Hepatic stellate cell (primary cell): ENCODE data around the gene CEACAM20.
A peak's percentile ranks its signal among the peaks of the same experiment; 100 is the strongest.
"Not testable (repeated sequence)": the region's sequence is repeated elsewhere in the genome, so short reads cannot be mapped to it uniquely, and the experiment has no call there.

Experiments used
- DNase-seq: peaks from one replicate; pipeline ENCODE4 v3.0.0; 2011; ENCODE audit warnings: low spot score

The CEACAM20 gene

DNA sequence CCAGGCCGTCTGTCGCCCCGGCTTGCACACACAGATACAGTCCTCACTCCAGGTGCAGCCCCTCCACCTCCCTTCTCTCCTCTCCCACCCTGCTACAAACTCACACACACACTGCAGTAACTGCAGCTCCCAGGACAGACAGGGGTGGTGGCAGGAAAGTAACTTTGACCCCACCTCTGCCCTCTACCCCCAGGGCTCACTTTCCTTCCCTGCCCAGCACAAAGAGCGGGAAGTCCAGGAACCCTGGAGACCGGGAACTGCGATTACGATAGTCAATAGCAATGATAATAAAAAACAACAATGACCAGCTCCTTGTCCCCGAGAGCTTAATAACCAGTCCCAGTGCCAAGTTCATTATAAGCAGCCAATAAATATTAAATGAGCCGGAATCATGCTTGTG is at the start of gene CEACAM20:
TSS of gene CEACAM20 (minus strand) at position 140 of the 400 bp plus-strand sequence. CDS start 166 bp downstream, outside the sequence.
- no peak for DNase-seq

DNA sequence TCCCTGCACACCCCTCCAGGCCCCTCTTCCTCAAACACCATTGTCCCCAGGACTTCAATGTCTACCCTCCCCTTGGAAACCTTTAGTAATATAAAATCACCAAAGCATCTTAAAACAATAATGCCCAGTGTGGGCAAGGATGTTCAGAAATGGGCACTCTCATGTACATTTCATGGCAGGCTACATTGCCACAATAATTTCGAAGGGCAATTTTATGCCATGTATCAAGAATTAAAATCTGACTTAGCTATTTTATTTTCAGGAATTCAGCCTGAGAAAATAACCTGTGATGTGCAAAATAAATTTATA is 48.0 kb upstream of the CEACAM20 start:
- DNase-seq: no peak

DNA sequence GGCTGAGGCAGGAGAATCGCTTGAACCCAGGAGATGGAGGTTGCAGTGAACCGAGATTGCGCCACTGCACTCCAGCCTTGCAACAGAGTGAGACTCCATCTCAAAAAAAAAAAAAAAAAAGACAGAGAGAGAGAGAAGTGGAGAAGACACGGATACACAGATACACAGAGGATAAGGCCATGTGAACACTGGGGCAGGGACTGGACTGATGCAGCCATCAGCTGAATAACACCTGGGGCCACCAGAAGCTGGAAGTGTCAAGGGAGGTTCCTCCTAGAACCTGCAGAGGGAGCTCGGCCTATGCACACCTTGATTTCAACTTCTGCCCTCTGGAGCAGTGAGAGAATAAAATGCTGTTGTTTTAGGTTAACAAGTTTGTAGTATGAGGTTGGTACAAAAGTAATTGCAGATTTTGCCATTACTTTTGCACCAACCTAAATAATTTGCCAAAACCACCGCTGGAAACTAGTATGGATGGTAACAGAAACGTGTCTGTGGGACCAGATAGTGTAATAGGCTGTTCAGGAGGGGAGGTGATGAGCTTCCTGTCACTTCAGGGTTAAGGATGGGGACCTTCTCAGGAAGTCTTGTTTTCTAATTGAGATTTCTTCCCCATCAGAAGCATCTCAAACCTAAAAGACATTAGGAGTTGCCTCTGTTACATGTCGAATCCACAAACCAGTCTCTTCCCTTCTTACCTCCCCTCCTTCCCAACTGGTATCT is 47.5 kb upstream of the CEACAM20 start:
- no peak for DNase-seq

DNA sequence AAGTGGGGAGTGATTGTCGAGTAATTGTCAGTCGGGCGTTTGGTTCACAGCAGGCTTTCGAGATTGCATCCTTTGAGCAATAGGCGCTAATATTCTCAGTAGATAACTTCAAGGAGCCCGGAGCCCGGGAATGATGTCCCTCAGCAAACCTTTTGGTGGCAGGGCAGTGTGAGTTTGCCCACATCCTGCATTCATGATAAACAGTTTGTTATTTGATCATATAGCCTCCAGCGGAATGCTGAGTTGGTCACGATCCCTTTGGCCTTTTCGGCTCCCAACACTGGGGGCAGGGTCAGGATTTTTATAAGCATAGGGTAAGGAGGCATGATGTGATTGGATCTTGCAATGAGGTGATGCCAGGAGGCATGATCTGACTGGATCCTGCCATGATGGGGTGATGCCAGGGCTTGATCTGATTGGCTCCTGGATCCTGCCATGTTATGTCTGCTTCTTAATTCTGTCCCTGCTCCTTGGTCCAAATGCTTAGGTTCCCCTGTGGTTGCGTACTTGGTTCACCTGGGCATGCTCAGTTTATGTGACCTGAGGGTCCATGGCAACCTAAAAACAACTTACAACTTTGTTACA is 45.7 kb upstream of the CEACAM20 start:
- no peak for DNase-seq

DNA sequence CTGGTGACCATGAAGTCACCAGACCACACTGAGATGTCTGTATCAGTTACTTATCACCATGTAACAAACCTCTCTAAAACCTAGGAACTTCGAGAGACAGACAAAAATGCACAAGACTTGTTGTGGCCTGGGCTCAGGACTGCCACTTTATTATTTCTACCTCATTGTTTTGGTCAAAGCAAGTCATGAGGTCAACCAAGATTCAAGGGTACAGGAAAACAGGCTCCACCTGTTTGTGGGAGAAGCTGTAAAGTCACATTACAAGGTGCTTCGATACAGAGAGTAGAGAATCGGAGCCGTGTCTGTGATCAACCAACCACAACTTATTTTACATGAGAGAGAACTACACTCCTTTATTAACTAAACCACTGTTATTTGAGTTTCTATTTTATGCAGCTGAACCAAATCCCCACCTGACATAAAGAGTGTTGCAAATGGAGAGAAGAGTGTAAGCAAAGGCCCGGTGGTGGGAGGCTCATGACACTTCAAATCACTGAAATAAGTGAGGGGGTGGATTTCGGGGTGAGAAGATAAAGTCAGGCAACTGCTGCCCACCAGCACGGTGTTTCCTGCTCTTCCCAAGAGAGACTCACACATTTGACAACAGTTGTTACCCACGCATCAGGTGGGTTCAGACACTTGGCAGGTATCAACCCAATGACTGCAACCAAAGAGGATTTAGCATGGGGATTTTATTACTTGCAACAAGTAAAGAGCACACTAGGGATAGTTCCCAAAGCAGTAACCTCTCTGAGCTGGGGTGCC is 44.9 kb upstream of the CEACAM20 start:
- DNase-seq: no peak

DNA sequence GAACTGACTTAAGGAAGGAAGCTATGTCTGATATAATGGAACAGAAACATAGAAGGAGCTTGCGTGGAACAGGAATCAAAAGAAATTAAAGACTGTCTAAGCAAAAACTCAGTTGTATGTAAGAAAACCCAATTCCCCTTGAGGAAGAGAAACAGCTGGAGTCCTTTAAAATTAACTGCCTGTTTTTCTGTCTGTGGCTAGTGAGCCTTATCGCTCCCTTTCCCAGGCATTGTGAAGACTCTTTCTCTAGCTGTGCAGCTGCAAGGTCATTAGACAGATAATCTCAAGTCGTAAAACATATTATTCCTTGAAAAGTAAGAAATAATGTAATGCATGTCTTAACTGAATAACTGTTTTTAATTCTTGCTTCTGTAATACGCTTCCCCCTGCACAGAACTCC is 44.2 kb upstream of the CEACAM20 start:
- DNase-seq: no peak

DNA sequence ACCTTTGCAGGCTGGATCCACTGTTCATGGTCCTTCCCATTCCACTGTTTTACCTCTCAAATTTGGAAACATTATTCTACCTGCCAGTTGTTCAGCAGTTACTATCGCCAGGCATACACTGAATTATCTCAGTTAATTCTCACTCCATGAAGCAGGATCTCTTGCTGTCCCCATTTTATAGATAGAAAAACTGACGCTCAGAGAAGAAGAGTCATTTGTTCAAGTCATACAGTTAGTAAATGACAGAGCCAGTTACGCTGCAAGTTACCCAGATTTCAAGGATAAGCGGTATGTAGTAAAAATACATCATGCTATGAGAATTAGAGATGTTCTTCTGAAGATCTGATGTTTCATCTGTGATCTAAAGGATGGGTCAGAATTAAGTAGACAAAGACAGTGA is 43.7 kb upstream of the CEACAM20 start:
- DNase-seq: no peak

DNA sequence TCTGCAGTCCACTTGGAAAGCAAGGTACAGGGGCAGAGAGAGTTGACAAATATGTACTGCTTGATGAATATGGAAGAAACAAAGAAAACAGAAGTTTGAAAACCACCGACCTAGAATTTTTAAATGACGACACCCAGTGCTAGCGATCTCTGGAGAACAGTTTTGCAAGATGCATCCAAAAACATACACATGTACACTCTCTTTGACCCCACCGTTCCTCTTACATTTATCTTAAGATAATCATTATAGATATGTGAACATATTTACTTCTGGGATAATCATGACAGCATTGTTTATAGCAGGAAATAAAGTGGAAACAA is 43.1 kb upstream of the CEACAM20 start:
- no peak for DNase-seq

DNA sequence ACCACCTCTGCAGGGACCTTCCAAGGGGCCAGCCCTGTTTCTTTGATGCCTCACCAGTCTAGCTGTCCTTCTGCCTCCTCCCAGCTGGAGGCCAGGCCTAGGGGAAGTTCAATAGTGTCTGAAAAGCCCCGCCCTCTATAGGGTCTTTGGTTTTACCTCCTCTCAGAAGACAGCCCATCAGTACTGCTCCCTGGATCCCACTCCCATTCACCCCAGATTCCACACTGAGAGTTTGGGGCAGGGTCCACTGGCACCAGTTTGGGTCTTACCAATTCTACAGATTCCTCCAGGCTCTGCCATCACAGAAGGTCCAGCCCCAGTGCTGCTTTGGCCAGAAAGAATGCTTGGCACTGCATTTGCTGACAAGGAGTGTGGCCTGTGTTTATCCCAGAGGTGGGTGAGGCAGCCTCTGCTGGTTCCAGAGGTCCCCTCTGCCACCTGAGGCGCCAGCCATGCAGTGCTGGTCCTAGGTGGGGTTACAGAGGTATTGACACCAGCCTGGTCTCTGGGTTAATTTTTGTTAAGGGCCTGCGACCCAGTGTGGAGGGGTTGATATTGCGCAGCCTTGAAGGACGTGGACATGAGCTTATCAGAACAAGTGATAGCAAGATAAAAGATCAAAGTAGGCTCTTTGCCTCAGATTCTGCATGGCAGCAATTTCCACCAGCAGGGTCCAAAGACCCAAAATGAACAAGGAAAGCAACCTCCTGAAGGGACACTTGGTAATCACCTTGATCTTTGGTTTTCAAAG is 42.5 kb upstream of the CEACAM20 start:
- no peak for DNase-seq

DNA sequence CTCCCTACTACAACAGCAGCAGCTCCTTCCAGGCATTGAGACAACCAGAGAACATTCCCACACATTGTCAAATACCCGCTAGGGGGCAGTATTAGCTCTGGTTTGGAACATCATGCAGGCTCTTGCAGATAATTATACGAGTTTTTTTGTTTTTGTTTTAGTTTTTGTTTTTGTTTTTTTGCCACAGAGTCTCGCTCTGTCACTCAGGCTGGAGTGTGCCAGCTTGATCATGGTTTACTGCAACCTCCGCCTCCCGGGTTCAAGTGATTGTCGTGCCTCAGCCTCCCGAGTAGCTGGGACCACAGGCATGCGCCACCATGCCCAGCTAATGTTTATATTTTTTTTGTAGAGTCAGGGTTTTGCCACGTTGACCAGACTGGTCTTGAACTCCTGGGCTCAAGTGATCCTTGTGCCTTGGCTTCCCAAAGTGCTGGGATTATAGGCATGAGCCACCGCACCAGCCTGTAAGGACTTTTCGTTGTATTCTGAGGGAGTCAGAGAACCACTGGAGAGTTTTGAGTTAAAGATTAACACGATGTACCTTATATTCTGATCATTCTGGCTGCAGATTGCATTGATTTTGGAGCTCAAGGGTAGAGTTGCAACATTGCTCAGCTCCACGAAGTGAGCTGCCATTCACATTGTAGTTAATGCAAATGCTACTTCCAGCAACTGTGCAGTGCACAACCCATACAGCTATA is 41.7 kb upstream of the CEACAM20 start:
- DNase-seq: peak; percentile 68

DNA sequence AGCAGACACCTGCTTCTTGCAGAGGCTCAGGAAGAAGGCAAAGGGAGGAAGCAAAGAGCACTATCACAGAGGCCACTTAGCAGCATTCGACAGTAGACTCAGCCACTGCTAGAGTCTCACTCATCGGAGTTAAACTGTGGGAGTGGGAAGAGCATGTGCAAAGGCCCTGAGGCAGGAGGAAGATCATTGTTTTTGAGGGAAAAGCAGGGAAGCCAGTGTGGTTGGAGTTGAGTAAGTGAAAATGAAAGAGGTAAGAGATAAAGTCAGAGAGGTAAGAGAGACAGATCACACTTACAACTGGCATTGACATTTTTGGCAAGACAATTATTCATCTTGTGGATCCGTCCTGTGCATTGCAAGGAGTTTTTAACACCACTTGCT is 41.1 kb upstream of the CEACAM20 start:
- no peak for DNase-seq

DNA sequence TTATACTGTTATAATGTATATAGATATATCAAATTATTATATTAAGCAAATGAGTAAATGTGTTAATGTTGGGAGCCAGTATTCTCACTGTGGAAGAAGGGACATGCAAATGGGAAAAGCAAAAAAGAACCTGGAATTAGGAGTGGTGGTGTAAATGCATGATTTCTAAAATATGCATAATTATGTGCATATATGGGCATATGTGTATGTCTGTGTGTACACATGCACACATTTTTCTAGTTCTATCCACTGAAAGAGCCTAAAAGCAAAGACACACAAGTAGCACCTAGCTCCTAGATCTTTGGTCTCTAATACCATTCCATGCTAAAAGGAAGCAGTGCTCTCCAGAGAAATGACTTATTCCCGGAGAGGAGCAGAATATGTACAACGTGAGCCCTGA is 38.3 kb upstream of the CEACAM20 start:
- DNase-seq: no peak

DNA sequence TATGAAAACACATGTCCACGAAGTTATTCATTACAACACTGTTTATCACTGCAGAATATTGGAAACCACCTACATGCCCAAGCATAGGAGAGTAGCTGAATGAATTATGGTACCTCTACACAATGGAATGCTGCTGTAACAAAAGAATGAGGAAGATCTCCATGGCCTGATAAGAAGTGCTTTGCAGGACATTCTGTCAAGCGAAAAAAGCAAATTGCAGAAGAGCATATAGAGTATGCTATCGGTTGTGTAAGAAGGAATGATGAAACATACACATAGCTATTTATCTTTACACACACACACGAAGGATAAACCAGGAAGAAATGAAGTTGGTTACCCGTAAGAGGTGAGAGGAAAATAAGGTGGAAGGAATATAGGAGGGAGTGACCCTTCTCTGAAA is 37.5 kb upstream of the CEACAM20 start:
- DNase-seq: no peak

DNA sequence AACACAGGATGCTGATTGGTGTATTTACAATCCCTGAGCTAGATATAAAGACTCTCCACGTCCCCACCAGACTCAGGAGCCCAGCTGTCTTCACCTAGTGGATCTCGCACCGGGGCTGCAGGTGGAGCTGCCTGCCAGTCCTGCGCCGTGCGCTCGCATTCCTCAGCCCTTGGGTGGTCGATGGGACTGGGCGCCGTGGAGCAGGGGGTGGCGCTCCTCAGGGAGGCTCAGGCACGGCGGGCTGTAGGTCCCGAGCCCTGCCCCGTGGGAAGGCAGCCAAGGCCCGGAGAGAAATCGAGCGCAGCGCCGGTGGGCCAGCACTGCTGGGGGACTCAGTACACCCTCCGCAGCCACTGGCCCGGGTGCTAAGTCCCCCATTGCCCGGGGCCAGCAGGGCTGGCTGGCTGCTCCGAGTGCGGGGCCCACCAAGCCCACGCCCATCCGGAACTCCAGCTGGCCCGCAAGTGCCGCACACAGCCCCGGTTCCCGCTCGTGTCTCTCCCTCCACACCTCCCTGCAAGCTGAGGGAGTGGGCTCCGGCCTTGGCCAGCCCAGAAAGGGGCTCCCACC is 33.7 kb upstream of the CEACAM20 start:
- DNase-seq: not testable (repeated sequence)

DNA sequence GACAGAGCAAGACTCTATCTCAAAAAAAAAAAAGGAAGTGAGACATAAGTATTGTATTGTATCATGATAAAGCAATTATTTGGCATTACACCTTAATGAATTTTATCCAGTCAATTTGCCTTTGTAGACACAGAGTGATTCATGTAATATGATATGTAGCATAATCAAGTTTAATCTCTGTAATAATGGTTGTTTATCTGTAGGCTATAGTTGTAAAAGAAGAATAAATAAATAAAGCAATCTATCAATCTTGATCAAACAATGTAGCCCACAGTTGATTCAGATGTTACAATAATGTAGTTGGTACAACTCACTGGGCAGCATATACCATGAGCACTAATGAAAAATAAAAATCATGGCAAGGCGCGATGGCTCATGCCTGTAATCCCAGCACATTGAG is 28.5 kb upstream of the CEACAM20 start:
- no peak for DNase-seq

DNA sequence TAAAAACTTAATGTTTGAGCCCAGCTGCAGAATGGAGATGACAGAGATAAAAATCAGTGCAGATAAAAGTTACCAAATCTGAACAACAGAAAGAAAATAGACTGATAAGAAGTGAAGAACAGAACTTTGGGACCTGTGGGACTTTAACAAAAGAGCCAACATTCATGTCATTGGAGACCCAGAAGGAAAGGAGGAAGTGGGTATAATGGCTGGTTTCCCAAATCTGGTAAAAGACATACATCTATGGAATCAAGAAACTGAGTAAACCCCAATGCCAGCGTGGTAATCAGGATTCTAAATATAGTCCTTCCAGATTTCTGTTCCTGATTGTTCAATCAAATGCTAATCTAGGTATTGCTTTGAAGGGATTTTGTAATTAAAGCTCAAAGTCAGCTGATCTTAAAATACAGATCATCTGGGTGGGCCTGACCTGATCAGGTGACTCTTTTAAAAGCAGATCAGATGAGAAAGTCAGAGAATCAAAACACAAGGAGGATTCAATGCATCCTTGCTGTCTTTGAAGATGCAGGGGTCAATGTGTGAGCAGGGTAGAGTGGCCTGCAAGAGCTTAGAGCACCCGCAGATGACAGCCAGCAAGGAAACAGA is 25.3 kb upstream of the CEACAM20 start:
- DNase-seq: no peak

DNA sequence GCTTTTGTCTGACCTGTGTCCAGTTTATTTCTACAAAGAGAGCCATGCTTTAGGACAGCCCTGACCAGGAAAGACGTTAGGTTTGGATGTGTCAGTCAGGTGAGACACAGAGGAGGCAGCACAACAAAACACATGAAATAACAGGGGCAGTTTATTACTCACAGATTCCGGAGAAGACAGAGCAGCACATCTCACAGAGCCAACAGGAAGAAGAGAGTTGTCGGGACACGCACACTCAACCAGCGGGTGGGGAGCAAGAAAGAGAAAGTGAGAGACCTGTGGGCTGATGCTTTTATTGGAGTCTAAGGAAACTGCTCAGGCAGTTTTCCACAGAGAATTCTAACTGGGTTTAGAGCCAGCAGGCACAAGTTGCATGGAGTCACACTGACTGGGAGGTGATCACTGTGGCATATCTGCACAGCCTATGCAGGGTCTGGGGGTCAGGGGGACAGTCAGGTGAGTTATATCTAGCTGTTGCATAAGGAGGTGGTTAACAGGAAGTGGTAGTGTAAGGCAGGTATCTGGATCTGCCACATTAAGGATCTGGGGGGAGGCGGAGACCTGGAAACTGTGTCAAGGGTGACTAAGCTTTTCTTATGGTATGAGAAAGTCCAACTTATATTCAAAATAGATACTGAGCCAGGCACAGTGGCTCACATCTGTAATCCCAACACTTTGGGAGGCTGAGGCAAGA is 24.1 kb upstream of the CEACAM20 start:
- DNase-seq: no peak

DNA sequence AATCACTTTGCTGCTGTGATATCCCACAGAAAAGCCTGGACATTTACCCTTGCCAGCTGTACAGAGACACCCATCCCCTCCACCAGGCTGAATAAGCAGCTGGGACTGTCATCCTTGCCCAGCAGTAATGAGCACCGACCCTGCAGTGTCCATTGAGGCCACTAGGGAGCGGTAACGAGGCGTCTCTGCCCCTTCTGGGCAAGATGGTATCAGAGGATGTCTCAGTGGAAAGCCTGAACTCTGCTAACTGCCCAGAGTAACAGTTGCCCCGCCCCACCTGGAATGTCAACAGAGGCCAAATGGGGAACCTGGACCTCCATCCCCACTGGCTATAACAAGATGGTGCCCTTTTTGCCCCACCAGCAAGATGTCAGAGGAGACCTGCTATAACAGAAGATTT is 22.8 kb upstream of the CEACAM20 start:
- DNase-seq: peak; percentile 34

DNA sequence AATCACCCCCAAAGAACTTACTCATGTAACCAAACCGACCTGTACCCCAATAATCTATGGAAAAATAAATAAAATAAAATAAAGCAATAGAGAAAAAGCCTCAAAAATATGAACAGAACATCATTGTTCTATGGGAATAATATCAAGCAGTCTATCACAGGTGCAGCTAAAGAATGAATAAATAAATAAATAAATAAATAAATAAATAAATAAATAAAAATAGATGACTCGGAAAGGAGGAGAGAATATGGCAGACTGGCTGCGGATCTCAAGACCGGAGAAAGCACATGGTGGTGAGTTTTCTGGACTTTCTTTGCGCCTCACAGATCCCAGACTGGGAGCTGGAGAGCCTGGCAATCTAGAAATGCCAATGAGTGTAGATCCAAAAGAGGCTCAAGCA is 22.4 kb upstream of the CEACAM20 start:
- no peak for DNase-seq

DNA sequence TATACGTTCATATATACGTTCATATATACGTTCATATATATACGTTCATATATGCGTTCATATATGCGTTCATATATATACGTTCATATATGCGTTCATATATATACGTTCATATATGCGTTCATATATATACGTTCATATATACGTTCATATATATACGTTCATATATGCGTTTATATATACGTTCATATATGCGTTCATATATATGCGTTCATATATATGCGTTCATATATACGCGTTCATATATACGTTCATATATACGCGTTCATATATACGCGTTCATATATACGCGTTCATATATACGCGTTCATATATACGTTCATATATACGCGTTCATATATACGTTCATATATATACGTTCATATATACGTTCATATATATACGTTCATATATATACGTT is 21.5 kb upstream of the CEACAM20 start:
- DNase-seq: not testable (repeated sequence)

DNA sequence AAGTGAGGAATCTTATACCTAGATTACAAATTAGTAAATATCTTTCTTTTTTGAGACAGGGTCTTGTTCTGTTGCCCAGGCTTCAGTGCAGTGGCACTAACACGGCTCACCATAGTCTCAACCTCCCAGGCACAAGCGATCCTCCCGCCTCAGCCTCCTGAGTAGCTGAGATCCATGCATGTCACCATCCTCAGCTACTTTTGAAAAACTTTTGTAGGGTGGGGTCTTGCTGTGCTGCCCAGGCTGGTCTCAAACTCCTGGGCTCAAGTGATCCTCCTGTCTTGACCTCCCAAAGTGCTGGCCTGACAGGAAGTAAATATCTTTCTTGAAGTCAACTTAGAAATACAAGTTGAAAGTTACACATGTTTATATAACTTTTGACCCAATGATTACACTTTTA is 20.0 kb upstream of the CEACAM20 start:
- no peak for DNase-seq
